ENCODE measurements around the gene PKP3.

Gene PKP3

DNA sequence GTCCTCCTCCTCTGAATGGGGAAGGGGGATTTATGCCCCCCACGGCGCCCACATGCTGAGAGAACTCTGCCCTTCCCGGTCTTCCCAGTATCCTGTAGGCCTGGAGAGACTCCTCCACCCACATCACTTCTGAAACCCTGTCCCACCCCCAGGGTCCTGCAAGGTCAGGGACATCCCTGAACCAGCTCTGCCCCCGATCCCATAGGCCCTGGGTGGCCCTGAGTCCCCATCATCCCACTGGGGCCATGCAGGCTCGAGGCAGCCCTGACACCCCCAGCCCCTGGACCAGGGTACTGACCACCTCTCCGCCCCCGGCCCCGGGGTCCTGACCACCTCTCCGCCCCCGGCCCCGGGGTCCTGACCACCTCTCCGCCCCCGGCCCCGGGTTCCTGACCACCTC lies 13.0 kb upstream of the PKP3 start:
- TF ChIP-seq, protein P1, sequence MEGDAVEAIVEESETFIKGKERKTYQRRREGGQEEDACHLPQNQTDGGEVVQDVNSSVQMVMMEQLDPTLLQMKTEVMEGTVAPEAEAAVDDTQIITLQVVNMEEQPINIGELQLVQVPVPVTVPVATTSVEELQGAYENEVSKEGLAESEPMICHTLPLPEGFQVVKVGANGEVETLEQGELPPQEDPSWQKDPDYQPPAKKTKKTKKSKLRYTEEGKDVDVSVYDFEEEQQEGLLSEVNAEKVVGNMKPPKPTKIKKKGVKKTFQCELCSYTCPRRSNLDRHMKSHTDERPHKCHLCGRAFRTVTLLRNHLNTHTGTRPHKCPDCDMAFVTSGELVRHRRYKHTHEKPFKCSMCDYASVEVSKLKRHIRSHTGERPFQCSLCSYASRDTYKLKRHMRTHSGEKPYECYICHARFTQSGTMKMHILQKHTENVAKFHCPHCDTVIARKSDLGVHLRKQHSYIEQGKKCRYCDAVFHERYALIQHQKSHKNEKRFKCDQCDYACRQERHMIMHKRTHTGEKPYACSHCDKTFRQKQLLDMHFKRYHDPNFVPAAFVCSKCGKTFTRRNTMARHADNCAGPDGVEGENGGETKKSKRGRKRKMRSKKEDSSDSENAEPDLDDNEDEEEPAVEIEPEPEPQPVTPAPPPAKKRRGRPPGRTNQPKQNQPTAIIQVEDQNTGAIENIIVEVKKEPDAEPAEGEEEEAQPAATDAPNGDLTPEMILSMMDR (IDR thresholded peaks at IDR 0.05; ENCODE audit: insufficient read depth, low read depth, low read length, missing control alignments): no peak
- DNase-seq (ENCODE audit: low read depth): no peak
- no peak overlapping the region for H3K4me3 ChIP-seq (ENCODE audit: low read depth, low read length)

DNA sequence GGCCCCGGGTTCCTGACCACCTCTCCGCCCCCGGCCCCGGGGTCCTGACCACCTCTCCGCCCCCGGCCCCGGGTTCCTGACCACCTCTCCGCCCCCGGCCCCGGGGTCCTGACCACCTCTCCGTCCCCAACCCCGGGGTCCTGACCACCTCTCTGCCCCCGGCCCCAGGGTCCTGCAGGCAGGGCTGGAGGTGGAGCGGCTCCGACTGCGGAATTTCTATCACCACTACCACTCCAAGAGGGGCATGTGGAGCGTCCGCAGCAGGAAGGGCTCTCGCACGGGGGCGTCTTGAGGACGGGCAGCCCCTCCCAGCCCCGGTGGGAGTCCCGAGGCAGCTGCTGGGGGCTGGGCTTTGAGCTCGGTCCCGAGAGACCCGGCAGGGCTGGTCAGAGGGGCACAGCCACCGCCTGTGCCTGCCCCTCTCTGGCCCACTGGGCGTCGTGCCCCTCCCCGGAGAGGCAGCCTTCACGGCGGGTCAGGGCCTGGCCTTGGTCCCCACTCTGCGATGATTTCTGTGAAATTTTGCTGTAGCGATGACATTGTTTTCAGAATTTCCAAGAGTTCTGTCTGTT lies 12.4 kb upstream of the PKP3 start:
- H3K4me3 ChIP-seq (ENCODE audit: low read depth, low read length): no peak overlapping the region
- TF ChIP-seq, protein P1 (IDR thresholded peaks at IDR 0.05; ENCODE audit: insufficient read depth, low read depth, low read length, missing control alignments): no peak
- DNase-seq (ENCODE audit: low read depth): no peak

DNA sequence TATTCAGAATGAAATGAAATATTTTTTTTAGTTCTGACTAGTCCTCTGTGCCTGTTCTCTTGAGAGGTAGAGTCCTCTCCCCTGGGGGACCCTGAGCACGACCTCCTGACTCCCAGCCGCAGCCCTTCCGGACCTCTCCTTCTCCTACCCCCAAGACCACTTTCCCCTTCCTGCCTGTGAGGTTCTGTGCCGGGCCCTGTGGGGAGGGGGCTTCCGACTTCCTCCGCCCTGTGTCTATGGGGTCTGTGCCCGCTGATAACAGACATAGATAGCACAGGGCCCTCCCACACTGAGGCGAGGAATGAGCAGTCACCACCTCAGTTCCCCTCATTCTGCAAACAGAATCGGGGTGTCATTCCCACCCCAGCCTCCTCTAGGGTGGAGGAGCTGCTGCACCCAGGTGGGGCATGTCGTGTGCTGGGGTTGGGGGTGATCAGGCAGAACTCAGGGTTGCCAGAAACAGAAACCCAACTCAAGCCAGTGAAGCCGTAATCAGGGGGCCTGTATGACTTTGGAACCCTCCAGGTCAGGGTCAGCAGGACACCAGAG lies 11.9 kb upstream of the PKP3 start:
- H3K4me3 ChIP-seq (ENCODE audit: low read depth, low read length): no peak overlapping the region
- no peak for DNase-seq (ENCODE audit: low read depth)
- TF ChIP-seq, protein P1 (IDR thresholded peaks at IDR 0.05; ENCODE audit: insufficient read depth, low read depth, low read length, missing control alignments): no peak

DNA sequence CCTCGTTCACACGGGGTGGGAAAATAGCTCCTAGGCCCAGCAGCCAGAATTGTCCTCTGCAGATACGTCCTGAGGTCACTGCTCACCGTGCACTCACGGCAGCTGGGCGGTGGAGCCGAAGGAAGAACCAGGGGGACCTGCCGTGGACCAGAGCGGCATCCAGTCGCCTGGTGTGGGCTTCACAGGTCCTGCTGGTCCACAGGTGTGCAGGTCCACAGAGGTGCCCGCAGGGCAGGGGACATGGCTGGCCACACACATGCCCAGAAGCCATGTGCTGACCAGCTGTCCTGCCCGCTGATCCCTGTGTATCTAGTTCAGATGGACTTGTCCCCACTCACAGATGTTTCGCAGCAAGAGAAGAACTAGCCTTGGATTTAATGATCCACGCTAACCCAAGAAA lies 10.6 kb upstream of the PKP3 start:
- no peak for DNase-seq (ENCODE audit: low read depth)
- no peak overlapping the region for H3K4me3 ChIP-seq (ENCODE audit: low read depth, low read length)
- TF ChIP-seq, protein P1 (IDR thresholded peaks at IDR 0.05; ENCODE audit: insufficient read depth, low read depth, low read length, missing control alignments): no peak

DNA sequence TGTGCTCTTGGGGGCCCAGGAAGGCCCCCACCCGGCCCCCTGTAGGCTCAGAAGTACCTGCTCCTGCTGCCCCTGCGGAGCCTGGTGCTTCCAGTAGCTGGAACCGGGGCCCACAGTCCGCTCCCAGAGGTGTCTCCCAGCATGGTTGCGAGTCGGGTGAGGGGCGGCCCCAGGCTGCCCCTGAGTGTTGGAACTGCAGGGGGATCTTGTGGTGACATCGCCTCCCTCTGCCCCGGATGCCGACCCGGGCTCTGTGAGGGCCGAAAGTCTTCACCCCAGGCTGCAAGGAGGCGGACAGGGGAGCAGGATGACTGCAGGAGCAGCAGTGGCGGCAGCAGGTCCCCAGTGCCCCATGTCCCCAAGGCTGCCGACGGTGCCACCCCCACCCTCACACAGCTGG lies 9.5 kb upstream of the PKP3 start:
- TF ChIP-seq, protein P1 (IDR thresholded peaks at IDR 0.05; ENCODE audit: insufficient read depth, low read depth, low read length, missing control alignments): no peak
- no peak for DNase-seq (ENCODE audit: low read depth)

DNA sequence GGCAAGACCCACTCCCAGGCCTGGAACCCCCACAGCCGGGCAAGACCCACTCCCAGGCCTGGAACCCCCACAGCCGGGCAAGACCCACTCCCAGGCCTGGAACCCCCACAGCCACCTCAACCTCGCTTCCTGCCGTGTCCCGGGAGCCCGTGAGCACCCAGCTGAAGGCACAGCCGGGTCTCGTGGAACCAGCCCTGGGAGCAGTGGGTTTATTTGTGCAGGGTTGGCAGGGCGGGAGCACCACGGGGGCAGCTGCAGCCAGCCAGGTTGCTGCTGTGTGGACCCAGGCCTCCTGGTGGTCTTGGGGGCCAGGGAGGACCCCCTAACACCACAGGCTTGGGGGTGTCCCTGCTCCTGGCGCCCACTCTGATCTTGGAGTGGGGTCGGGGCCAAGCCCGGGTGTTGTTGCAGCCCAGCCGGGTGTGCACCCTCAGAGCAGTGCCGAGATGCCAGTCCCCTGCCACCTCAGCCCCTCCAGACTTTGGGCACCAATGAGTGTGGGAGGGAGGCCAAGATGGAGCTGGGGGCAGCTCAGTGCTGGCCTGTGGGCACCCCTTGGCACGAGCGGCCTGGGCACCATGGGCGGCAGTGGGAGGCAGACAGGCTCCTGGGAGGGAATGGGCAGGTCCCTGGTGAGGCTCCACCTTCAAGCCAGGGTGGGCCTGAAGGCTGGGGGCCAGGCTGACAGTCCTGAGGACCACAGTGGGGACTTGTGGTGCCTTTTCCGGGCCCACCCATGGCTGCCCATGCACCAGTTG lies 8.2 kb upstream of the PKP3 start:
- DNase-seq (ENCODE audit: low read depth): no peak
- TF ChIP-seq, protein P1 (IDR thresholded peaks at IDR 0.05; ENCODE audit: insufficient read depth, low read depth, low read length, missing control alignments): no peak
- no peak overlapping the region for H3K4me3 ChIP-seq (ENCODE audit: low read depth, low read length)

More for the DNA sequence above, 9.5 kb upstream of the PKP3 start:
- H3K4me3 ChIP-seq (ENCODE audit: low read depth, low read length): no peak overlapping the region

Measured in GM12865 (cell line).